A549 (cell line): Measurements from ENCODE around the gene FGGY.

Experiments
- CBX2 ChIP-seq: fragments of 200-600 bp; sonication (generic); IDR thresholded peaks from 2 replicates; pipeline ENCODE4 v1.6.1; 2016; ENCODE audit warnings: low read depth, mild to moderate bottlenecking, borderline replicate concordance
- CEBPB ChIP-seq, 2 experiments: fragments of >200 bp in 1 of 2; sonication (Bioruptor Twin) in 1 of 2; formaldehyde crosslinking in 1 of 2; IDR thresholded peaks; 2 replicates each; pipeline ENCODE4 v1.6.1; 2012 to 2016
- EP300 ChIP-seq, 2 experiments: fragments of >200 bp; sonication (Bioruptor Twin); formaldehyde crosslinking; IDR thresholded peaks; 2 replicates in 1 of 2; 3 replicates in 1 of 2; pipeline ENCODE4 v1.6.1; 2016 to 2017
- NR3C1 ChIP-seq: fragments of >200 bp; sonication (Bioruptor Twin); formaldehyde crosslinking; IDR thresholded peaks from 3 replicates; pipeline ENCODE4 v1.6.1; 2017
- POLR2A ChIP-seq: IDR thresholded peaks from 2 replicates; pipeline ENCODE4 v1.6.1; 2012; ENCODE audit warnings: mild to moderate bottlenecking, low read length
- RNF2 ChIP-seq: fragments of 200-600 bp; sonication (generic); IDR thresholded peaks from 2 replicates; pipeline ENCODE4 v1.6.1; 2016; ENCODE audit warnings: low read depth, mild to moderate bottlenecking, antibody characterized with exemption, moderate library complexity, borderline replicate concordance
- SMC3 ChIP-seq: fragments of >200 bp; sonication (Bioruptor Twin); formaldehyde crosslinking; IDR thresholded peaks from 3 replicates; pipeline ENCODE4 v1.6.1; 2018; ENCODE audit warnings: inconsistent platforms
- TF ChIP-seq, protein P1 (sequence below): fragments of >200 bp; sonication (Bioruptor Twin); formaldehyde crosslinking; IDR thresholded peaks from 3 replicates; pipeline ENCODE4 v1.5.1; 2016
- TF ChIP-seq, protein P2 (sequence below): fragments of 450-650 bp; IDR thresholded peaks from 2 replicates; pipeline ENCODE4 v1.6.1; 2014; ENCODE audit warnings: antibody characterized with exemption
- TF ChIP-seq, protein P3 (sequence below): fragments of 200-600 bp; sonication (generic); IDR thresholded peaks from 2 replicates; pipeline ENCODE4 v1.6.1; 2016; ENCODE audit warnings: antibody characterized with exemption, mild to moderate bottlenecking, moderate library complexity

DNA sequence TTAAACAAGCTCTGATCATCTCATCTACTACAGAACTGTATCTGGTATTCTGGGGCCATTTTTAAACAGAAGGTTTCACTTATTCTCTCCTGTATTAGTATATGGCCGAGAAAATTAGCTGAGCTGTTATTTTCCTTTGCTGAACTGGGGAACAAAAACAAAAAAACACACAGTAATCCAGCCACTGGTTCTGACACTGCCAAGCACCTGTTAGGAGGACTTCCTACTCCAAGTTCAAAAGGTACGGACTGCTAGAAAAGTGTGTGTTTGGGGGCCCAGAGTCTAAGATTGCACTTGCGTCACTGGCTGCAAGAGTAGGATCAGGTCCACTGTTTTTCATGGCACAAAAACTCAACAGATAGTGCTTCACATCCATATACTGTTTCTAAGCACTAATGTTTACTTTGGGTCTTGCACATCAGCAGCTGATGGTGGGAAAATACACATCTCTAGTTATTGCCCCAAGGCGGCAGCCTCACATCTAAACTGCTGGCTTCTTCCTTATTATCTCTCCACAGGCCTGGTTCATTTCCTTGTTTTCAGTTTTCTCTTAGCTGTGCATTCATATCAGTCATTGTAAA is 226.1 kb downstream of the FGGY start:
- TF ChIP-seq CEBPB (IDR thresholded peaks at IDR 0.05) (no peak), EP300 (IDR thresholded peaks at IDR 0.05) (no peak), POLR2A (no peak), NR3C1 (no peak), RNF2 (no peak), CBX2 (no peak), SMC3 (no peak)
- TF ChIP-seq, protein P1, sequence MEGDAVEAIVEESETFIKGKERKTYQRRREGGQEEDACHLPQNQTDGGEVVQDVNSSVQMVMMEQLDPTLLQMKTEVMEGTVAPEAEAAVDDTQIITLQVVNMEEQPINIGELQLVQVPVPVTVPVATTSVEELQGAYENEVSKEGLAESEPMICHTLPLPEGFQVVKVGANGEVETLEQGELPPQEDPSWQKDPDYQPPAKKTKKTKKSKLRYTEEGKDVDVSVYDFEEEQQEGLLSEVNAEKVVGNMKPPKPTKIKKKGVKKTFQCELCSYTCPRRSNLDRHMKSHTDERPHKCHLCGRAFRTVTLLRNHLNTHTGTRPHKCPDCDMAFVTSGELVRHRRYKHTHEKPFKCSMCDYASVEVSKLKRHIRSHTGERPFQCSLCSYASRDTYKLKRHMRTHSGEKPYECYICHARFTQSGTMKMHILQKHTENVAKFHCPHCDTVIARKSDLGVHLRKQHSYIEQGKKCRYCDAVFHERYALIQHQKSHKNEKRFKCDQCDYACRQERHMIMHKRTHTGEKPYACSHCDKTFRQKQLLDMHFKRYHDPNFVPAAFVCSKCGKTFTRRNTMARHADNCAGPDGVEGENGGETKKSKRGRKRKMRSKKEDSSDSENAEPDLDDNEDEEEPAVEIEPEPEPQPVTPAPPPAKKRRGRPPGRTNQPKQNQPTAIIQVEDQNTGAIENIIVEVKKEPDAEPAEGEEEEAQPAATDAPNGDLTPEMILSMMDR, result no peak
- TF ChIP-seq, protein P2, sequence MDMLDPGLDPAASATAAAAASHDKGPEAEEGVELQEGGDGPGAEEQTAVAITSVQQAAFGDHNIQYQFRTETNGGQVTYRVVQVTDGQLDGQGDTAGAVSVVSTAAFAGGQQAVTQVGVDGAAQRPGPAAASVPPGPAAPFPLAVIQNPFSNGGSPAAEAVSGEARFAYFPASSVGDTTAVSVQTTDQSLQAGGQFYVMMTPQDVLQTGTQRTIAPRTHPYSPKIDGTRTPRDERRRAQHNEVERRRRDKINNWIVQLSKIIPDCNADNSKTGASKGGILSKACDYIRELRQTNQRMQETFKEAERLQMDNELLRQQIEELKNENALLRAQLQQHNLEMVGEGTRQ, result no peak
- TF ChIP-seq, protein P3, sequence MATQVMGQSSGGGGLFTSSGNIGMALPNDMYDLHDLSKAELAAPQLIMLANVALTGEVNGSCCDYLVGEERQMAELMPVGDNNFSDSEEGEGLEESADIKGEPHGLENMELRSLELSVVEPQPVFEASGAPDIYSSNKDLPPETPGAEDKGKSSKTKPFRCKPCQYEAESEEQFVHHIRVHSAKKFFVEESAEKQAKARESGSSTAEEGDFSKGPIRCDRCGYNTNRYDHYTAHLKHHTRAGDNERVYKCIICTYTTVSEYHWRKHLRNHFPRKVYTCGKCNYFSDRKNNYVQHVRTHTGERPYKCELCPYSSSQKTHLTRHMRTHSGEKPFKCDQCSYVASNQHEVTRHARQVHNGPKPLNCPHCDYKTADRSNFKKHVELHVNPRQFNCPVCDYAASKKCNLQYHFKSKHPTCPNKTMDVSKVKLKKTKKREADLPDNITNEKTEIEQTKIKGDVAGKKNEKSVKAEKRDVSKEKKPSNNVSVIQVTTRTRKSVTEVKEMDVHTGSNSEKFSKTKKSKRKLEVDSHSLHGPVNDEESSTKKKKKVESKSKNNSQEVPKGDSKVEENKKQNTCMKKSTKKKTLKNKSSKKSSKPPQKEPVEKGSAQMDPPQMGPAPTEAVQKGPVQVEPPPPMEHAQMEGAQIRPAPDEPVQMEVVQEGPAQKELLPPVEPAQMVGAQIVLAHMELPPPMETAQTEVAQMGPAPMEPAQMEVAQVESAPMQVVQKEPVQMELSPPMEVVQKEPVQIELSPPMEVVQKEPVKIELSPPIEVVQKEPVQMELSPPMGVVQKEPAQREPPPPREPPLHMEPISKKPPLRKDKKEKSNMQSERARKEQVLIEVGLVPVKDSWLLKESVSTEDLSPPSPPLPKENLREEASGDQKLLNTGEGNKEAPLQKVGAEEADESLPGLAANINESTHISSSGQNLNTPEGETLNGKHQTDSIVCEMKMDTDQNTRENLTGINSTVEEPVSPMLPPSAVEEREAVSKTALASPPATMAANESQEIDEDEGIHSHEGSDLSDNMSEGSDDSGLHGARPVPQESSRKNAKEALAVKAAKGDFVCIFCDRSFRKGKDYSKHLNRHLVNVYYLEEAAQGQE, result no peak
